NCI-H1436 treated with DMSO at 0.1 percent for 48 hours (cell line): ENCODE results near the gene NEXN.
"Not testable (repeated sequence)": the region's sequence is repeated elsewhere in the genome, so short reads cannot be mapped to it uniquely, and the experiment has no call there.

Source experiments
- DNase-seq: peaks from one replicate; lab custom pipeline; 2025; lab: John Stamatoyannopoulos, UW

The NEXN gene

GRCh38 chr1:77906019-77906545 is 17.7 kb downstream of the NEXN start:
- DNase-seq = no peak

GRCh38 chr1:77906624-77907023 is 18.2 kb downstream of the NEXN start:
- DNase-seq = no peak

- DNase-seq = no peak
Measured at GRCh38 chr1:77910116-77910515, 21.7 kb downstream of the NEXN start.

GRCh38 chr1:77918918-77919317 is 30.5 kb downstream of the NEXN start:
- not testable (repeated sequence) for DNase-seq

- no peak for DNase-seq
Measured at GRCh38 chr1:77925518-77925917, 37.1 kb downstream of the NEXN start.

GRCh38 chr1:77925956-77926355 is 37.5 kb downstream of the NEXN start:
- no peak for DNase-seq

- DNase-seq = no peak
Measured at GRCh38 chr1:77926561-77927357, 38.3 kb downstream of the NEXN start.

- DNase-seq = no peak
Measured at GRCh38 chr1:77927414-77927813, 39.0 kb downstream of the NEXN start.

- DNase-seq = no peak
Measured at GRCh38 chr1:77929806-77930205, 41.4 kb downstream of the NEXN start.

GRCh38 chr1:77938651-77939050 is 50.2 kb downstream of the NEXN start:
- DNase-seq = no peak

GRCh38 chr1:77940921-77941570 is 52.6 kb downstream of the NEXN start:
- DNase-seq = no peak

- no peak for DNase-seq
Measured at GRCh38 chr1:77942400-77943140, 54.1 kb downstream of the NEXN start.

- DNase-seq = no peak
Measured at GRCh38 chr1:77945345-77945744, 56.9 kb downstream of the NEXN start.

GRCh38 chr1:77948841-77949424 is 60.5 kb downstream of the NEXN start:
- no peak for DNase-seq

- DNase-seq = no peak
Measured at GRCh38 chr1:77950873-77951272, 62.4 kb downstream of the NEXN start.

GRCh38 chr1:77951328-77951727 is 62.9 kb downstream of the NEXN start:
- DNase-seq = no peak

- DNase-seq = no peak
Measured at GRCh38 chr1:77953907-77954306, 65.5 kb downstream of the NEXN start.

GRCh38 chr1:77954521-77954920 is 66.1 kb downstream of the NEXN start:
- DNase-seq = no peak

- DNase-seq = no peak
Measured at GRCh38 chr1:77955709-77956108, 67.3 kb downstream of the NEXN start.

- DNase-seq = no peak
Measured at GRCh38 chr1:77956464-77956863, 68.0 kb downstream of the NEXN start.

- DNase-seq = no peak
Measured at GRCh38 chr1:77958391-77958790, 70.0 kb downstream of the NEXN start.

- no peak for DNase-seq
Measured at GRCh38 chr1:77958850-77959249, 70.4 kb downstream of the NEXN start.
